GM19452 (cell line): ENCODE results near the gene MANEAL.

ENCODE experiments used
- ATAC-seq: cut with Tn5 transposase; IDR thresholded peaks from one replicate; pipeline ENCODE4 v1.9.1; 2021; ENCODE audit not compliant: unreplicated experiment

Gene MANEAL

GRCh38 chr1:37782491-37782890 is 11.2 kb upstream of the MANEAL start:
- ATAC-seq, result no peak

- no peak for ATAC-seq
Observed at GRCh38 chr1:37792943-37793686, 532 bp upstream of the MANEAL start.

- no peak for ATAC-seq
Observed at GRCh38 chr1:37794372-37795339, 1.0 kb downstream of the MANEAL start.

- no peak for ATAC-seq
Observed at GRCh38 chr1:37795340-37796125, 1.9 kb downstream of the MANEAL start.

GRCh38 chr1:37797750-37798345 is 4.2 kb downstream of the MANEAL start:
- no peak for ATAC-seq

GRCh38 chr1:37802439-37802838 is 8.8 kb downstream of the MANEAL start:
- ATAC-seq, result no peak

GRCh38 chr1:37807220-37807554 is 13.5 kb downstream of the MANEAL start:
- no peak for ATAC-seq

GRCh38 chr1:37807555-37808368 is 14.1 kb downstream of the MANEAL start, which contains the start of the genes C1orf122 and YRDC:
TSS of gene C1orf122 (plus strand) at chr1:37807790. CDS start at chr1:37808405, 615 bp downstream.
TSS of gene YRDC (minus strand) at chr1:37808208. CDS start at chr1:37808180, 28 bp downstream.
- ATAC-seq, result peak; percentile 84

- ATAC-seq, result peak; percentile 28
Observed at GRCh38 chr1:37808369-37809319, 15.0 kb downstream of the MANEAL start.

GRCh38 chr1:37809942-37810341 is 16.3 kb downstream of the MANEAL start:
- ATAC-seq, result no peak

GRCh38 chr1:37811027-37811655 is 17.5 kb downstream of the MANEAL start:
- ATAC-seq, result no peak

GRCh38 chr1:37813529-37814145 is 20.0 kb downstream of the MANEAL start:
- ATAC-seq, result no peak

GRCh38 chr1:37814252-37814651 is 20.6 kb downstream of the MANEAL start:
- no peak for ATAC-seq

GRCh38 chr1:37817481-37817880 is 23.8 kb downstream of the MANEAL start:
- ATAC-seq, result no peak

- ATAC-seq, result no peak
Observed at GRCh38 chr1:37821481-37821880, 27.8 kb downstream of the MANEAL start.

- no peak for ATAC-seq
Observed at GRCh38 chr1:37822906-37823815, 29.5 kb downstream of the MANEAL start.

GRCh38 chr1:37824001-37824400 is 30.4 kb downstream of the MANEAL start:
- ATAC-seq, result no peak
